Kidney capillary endothelial cell (primary cell): Measurements from ENCODE around the gene C2orf78.
"Not testable (repeated sequence)": the region's sequence is repeated elsewhere in the genome, so short reads cannot be mapped to it uniquely, and the experiment has no call there.

Experiments used
- DNase-seq: peaks from one replicate; pipeline ENCODE4 v3.0.0-alpha.2; 2018; ENCODE audit warnings: low spot score

Gene C2orf78

GRCh38 chr2:73783883-73784282 is at the start of gene C2orf78:
TSS of gene C2orf78 (plus strand) at chr2:73784183. CDS start at chr2:73784310, 127 bp downstream.
- DNase-seq: not testable (repeated sequence)

- no peak for DNase-seq
These were observed 47.6 kb upstream of the C2orf78 start for GRCh38 chr2:73736378-73736777.

GRCh38 chr2:73736855-73737779 is 46.9 kb upstream of the C2orf78 start, which contains the start of gene TPRKB:
TSS of gene TPRKB (minus strand) at chr2:73737345. CDS start at chr2:73734569, 2,776 bp downstream.
- DNase-seq: peak; percentile 99

GRCh38 chr2:73739101-73739500 is 44.9 kb upstream of the C2orf78 start:
- no peak for DNase-seq

- DNase-seq: no peak
These were observed 43.2 kb upstream of the C2orf78 start for GRCh38 chr2:73740767-73741166.

- no peak for DNase-seq
These were observed 37.7 kb upstream of the C2orf78 start for GRCh38 chr2:73746015-73746876.

GRCh38 chr2:73746877-73747208 is 37.1 kb upstream of the C2orf78 start:
- no peak for DNase-seq

GRCh38 chr2:73749314-73749713 is 34.7 kb upstream of the C2orf78 start:
- no peak for DNase-seq

- not testable (repeated sequence) for DNase-seq
These were observed 29.7 kb upstream of the C2orf78 start for GRCh38 chr2:73754332-73754731.

- no peak for DNase-seq
These were observed 24.7 kb upstream of the C2orf78 start for GRCh38 chr2:73759285-73759764.

- no peak for DNase-seq
These were observed 24.1 kb upstream of the C2orf78 start for GRCh38 chr2:73759904-73760303.

- DNase-seq: no peak
These were observed 21.4 kb upstream of the C2orf78 start for GRCh38 chr2:73762571-73762970.

GRCh38 chr2:73764945-73765344 is 19.0 kb upstream of the C2orf78 start:
- DNase-seq: no peak

GRCh38 chr2:73766349-73766748 is 17.6 kb upstream of the C2orf78 start:
- DNase-seq: no peak

- DNase-seq: no peak
These were observed 17.0 kb upstream of the C2orf78 start for GRCh38 chr2:73766994-73767393.

- no peak for DNase-seq
These were observed 13.3 kb upstream of the C2orf78 start for GRCh38 chr2:73770725-73771124.

- no peak for DNase-seq
These were observed 11.2 kb upstream of the C2orf78 start for GRCh38 chr2:73772819-73773218.

GRCh38 chr2:73776381-73776780 is 7.6 kb upstream of the C2orf78 start:
- DNase-seq: no peak

GRCh38 chr2:73776869-73777519 is 7.0 kb upstream of the C2orf78 start:
- peak; percentile 15 for DNase-seq

GRCh38 chr2:73778867-73779466 is 5.0 kb upstream of the C2orf78 start:
- peak; percentile 8 for DNase-seq

GRCh38 chr2:73779467-73780236 is 4.3 kb upstream of the C2orf78 start, which contains the start of gene DUSP11:
TSS of gene DUSP11 (minus strand) at chr2:73780103. CDS start at chr2:73779974, 129 bp downstream.
- peak; percentile 93 for DNase-seq
